Stimulated activated naive B cell treated with anti-CD40 and anti-IgM and Interleukin-4, amounts not matched to agents 10 μg/mL and 1 μg/mL and 100 μg/mL, for 72 hours (primary cell): Measurements from ENCODE around the gene HRAS.
"Not testable (repeated sequence)": the region's sequence is repeated elsewhere in the genome, so short reads cannot be mapped to it uniquely, and the experiment has no call there.

Experiments used
- ATAC-seq, 2 donors: fragments of 150-1000 bp; cut with Tn5 transposase; replicated peaks; 2 replicates each; pipeline ENCODE4 v1.10.0; 2021; ENCODE audit warnings: moderate library complexity in 1 of 2
- DNase-seq: peaks from one replicate; pipeline ENCODE4 v3.0.0; 2021
- H3K27ac Mint-ChIP-seq: one replicate; pipeline ENCODE4 v1.8.0; 2022; ENCODE audit warnings: mild to moderate bottlenecking, mixed read lengths
- H3K27me3 Mint-ChIP-seq, 2 donors: one replicate each; pipeline ENCODE4 v1.8.0; 2022; ENCODE audit warnings: mixed read lengths in 2 of 2
- H3K36me3 Mint-ChIP-seq, 2 donors: one replicate each; pipeline ENCODE4 v1.8.0; 2022; ENCODE audit warnings: mixed read lengths in 2 of 2, mild to moderate bottlenecking in 1 of 2
- H3K4me1 Mint-ChIP-seq, 2 donors: one replicate each; pipeline ENCODE4 v1.8.0; 2022; ENCODE audit warnings: mixed read lengths in 2 of 2, mild to moderate bottlenecking in 1 of 2
- H3K4me3 Mint-ChIP-seq, 2 donors: one replicate each; pipeline ENCODE4 v1.8.0; 2022; ENCODE audit warnings: mild to moderate bottlenecking in 2 of 2, mixed read lengths in 2 of 2, moderate library complexity in 1 of 2
- H3K9me3 Mint-ChIP-seq, 2 donors: one replicate each; pipeline ENCODE4 v1.8.0; 2022; ENCODE audit warnings: mixed read lengths in 2 of 2, mild to moderate bottlenecking in 1 of 2

The HRAS gene

DNA sequence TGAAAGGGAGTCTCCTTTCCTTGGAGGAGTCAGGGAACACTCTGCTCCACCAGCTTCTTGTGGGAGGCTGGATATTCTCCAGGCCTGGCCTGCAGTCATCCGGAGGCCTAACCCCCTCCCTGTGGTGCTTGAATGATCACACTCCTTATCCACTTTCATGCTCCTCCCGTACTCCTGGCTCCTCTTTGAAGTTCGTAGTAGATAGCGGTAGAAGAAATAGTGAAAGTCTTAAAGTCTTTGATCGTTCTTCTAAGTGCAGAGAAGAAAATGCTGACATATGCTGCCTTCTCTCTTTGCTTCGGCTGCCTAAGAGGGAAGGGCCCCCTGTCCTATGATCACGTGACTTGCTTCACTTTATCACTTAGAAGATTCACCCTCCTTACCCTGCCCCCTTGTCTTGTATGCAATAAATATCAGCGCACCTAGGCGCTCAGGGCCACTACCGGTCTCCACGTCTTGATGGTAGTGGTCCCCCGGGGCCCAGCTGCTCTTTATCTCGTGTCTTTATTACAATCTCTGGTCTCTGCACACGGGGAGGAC is 38.7 kb upstream of the HRAS start:
- Mint-ChIP-seq H3K4me1 (peaks cover 17 to 33% of the 10 kb centered on the region in 2 donors), H3K27me3 (peaks cover 12 to 14% of the 10 kb centered on the region in 2 donors)
- not testable (repeated sequence) for H3K27ac Mint-ChIP-seq, H3K9me3 Mint-ChIP-seq, H3K36me3 Mint-ChIP-seq, H3K4me3 Mint-ChIP-seq, ATAC-seq, DNase-seq

DNA sequence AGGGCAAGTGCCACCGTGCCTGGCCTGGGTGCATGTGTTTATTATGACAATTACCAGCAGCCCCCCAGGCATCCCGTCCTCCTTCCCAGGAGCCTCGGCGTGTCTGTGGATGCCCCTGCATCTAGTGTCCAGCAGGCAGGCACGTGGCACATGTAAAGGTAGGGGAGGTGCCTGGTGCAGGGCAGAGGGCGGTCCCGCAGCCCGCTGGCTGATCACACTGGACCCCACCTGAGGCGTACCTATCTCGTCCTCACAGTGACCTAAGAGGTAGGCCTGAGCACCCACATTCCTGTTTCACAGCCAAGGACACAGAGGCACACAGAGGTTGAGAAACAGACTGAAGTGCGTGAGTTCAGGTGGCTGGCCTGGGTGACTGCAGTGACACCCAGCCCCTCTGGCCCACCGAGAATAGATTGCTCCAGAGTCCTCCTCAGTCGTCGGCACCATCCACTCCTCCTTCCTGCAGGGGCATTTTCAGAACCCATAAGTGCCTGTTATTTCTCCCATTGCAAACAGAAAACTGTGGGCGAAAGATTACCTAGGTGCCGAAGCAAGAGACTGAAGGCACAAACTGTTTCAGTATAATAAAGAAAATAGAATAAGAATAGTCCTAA is 37.9 kb upstream of the HRAS start:
- no peak for DNase-seq
- ATAC-seq: no peak
- no peak overlapping the region for H3K4me3 Mint-ChIP-seq
- H3K27ac Mint-ChIP-seq: no peak overlapping the region
- H3K27me3 Mint-ChIP-seq: peaks cover 12 to 14% of the 10 kb centered on the region in 2 donors
- peaks cover 12 to 26% of the 10 kb centered on the region in 2 donors for H3K4me1 Mint-ChIP-seq
- no peaks in the 10 kb centered on the region for H3K9me3 Mint-ChIP-seq
- no peaks in the 10 kb centered on the region for H3K36me3 Mint-ChIP-seq

DNA sequence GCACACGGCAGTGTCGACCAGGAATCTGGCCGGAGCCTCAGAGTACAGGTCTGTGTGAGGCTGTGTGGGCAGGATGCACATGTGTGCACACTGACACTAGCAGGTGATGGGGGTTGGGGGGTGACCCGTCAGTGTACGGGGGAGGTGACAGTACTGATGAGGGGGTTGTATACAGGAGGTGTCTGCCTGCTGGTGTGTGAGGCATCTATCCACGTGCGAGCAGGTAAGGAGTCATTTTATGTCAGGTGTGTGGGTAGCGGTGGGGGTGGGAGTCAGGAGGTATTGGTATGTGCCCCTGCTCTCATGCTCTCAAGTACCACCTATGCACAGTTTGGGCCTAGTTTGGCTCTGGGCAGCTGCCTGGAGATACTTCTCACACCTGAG is 36.4 kb upstream of the HRAS start:
- Mint-ChIP-seq H3K36me3 (no peaks in the 10 kb centered on the region), H3K27ac (no peak overlapping the region), H3K27me3 (peaks cover 12 to 14% of the 10 kb centered on the region in 2 donors), H3K4me1 (peaks cover 5 to 15% of the 10 kb centered on the region in 2 donors), H3K9me3 (no peaks in the 10 kb centered on the region), H3K4me3 (no peak overlapping the region)
- ATAC-seq (no peak), DNase-seq (no peak)

DNA sequence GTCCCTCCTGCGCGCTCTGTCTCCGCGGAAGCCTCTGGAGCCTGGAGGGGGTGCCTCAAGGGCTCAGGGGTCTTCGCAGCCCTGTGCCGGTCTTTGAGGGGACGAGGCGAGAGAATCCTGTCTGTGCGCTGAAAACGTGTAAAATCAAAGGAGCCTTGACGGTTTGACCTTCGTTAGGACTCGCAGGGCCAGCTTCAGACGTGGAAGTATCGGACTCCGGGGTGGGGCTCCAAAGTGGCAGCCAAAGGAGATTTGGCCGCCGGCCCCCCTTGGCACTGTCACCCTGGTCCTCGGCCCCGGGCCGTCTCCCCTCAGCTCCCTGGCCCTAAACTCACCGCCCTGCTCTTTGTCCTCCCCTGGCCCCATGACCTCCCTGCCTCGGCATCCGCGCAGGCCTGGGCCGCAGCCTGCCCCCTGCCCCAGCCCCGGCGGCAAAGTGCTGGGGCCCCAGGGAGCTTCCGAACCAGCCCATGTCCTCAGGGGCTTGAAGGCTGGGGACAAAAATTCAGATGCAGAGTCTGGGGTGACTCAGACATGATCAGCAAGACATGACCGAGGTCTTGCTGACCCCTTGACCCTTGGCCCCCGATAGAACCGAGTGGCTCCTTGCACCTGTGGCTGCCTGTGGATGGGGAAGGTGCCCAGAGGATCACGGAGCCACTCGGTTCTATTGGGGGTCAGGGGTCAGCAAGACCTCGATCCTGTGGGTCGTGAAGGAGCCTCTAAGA is 33.9 kb upstream of the HRAS start:
- Mint-ChIP-seq H3K27ac (peak overlapping the region; percentile 14), H3K27me3 (peaks cover 2 to 3% of the 10 kb centered on the region in 2 donors), H3K4me1 (peaks cover 0 to 6% of the 10 kb centered on the region in 2 donors), H3K36me3 (peaks cover 1 to 2% of the 10 kb centered on the region in 2 donors), H3K4me3 (peak overlapping the region; percentile 77 to 89), H3K9me3 (no peaks in the 10 kb centered on the region)
- ATAC-seq (no peak), DNase-seq (no peak)

DNA sequence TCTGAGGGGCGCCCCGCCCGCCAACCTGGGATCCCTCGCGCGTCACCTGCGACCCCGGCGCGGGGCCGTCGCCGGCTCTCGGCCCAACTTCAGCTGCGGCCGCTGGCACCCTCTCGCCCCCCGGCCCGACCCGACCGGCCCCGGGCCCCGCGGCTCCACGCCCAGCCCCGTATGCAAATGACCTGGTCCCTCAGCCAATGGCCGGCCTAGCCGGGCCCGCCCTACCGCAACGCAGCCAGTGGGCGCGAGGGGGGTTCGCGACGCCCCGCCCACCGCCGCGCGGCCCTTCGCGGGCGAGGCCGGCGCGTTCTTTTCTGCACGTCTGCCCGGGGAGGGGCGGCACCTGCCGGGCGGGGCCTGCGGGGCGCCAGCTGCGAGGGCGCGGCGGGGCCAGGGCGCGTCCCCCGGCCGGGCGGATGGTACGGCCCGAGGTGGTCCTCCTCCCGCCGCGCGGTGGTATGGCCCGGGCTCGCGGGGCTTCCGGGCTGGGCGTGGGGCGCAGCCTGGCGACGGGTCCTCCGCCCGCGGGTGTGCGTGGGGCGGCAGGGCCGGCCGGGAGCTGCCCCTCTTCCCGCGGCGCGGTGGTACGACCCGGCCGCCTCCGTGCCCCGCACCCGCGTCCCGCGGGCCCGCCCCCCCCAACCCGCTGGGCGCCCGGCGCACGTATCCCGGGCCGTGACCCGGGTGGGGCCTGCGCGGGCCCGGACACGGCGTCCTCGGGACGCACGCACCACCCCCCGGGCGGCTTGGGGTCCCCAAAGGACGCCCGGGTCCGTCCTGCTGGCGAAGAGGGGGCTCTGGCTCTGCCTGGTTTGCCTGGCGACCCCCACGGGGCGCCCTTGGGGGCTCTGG is 33.2 kb upstream of the HRAS start:
- peak; percentile 94 to 97 for ATAC-seq
- H3K4me3 Mint-ChIP-seq: peak overlapping the region; percentile 77 to 89
- no peak overlapping the region for H3K27ac Mint-ChIP-seq
- no peaks in the 10 kb centered on the region for H3K27me3 Mint-ChIP-seq
- peak; percentile 90 for DNase-seq
- H3K4me1 Mint-ChIP-seq: peaks cover 2 to 6% of the 10 kb centered on the region in 2 donors
- no peaks in the 10 kb centered on the region for H3K9me3 Mint-ChIP-seq
- peaks cover 6 to 7% of the 10 kb centered on the region in 2 donors for H3K36me3 Mint-ChIP-seq

DNA sequence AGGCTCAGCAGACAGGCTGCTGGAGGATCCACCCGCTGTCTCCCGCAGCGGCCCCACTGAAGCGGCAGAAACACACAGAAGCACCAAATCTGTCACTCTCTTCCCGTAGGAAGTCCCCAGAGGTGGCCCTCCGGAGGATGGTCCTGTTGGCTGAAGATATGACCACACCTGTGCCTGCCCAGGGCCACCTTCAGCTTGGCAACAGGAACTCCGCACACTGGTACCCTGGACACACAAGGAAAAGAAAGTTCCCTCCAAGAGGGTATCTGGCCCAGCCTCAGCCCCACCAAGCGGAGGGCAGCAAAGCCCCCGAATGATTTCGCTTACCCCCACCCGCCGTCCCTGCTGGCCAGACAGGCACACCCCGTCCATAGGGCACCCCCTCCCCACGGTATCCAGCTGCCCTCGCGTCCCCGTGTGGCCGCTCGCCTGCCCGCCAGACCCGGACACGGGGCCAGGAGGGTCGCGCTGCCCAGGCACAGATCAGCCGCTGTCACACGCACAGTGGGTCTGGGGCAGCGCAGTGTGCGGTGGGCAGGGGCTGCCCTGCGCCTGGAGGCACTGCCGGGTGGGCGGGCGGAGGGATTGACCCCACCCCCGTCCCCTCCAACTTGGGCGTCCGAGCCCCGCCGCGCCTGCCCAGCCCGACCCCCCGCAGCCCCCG is 32.4 kb upstream of the HRAS start:
- H3K4me1 Mint-ChIP-seq: peaks cover 4 to 6% of the 10 kb centered on the region in 2 donors
- H3K4me3 Mint-ChIP-seq: peak overlapping the region; percentile 64 to 65
- H3K9me3 Mint-ChIP-seq: no peaks in the 10 kb centered on the region
- no peak overlapping the region for H3K27ac Mint-ChIP-seq
- no peak for DNase-seq
- no peaks in the 10 kb centered on the region for H3K27me3 Mint-ChIP-seq
- H3K36me3 Mint-ChIP-seq: peaks cover 8% of the 10 kb centered on the region in 2 donors
- ATAC-seq: peak in 1 of 2 donors; percentile 1

DNA sequence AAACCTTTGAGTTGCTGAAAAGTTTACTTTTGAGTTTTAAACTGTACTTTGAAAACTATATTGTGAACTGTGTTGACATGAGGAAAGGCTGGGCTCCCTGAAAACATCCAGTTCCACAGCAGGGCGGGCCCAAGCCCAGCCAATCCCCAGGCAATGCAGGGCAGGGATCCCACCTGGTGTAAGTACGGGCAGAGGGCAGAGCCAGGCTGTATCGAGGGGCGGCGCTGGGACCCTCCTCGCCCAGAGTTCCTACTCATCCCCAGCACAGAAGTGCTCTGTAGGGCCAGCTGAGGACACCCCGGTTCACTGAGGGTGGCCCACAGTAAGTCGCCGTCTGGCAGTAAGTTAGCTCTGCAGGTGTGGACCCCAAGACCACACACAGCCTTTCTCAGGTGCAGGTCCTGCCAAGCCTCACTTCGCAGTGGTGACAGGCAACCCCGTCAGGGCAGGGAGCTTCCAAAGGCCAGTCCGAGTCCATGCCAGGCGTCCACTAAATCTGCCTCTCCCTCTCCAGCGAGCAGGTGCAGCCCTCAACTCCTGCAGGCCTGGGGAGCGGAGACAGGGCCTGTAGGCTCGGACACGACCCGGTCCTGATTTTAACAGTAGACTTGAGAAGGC is 31.7 kb upstream of the HRAS start:
- Mint-ChIP-seq H3K4me1 (peaks cover 4 to 6% of the 10 kb centered on the region in 2 donors), H3K9me3 (no peaks in the 10 kb centered on the region), H3K4me3 (peak overlapping the region; percentile 64 to 65), H3K27me3 (no peaks in the 10 kb centered on the region), H3K36me3 (peaks cover 8% of the 10 kb centered on the region in 2 donors), H3K27ac (no peak overlapping the region)
- no peak for DNase-seq
- no peak for ATAC-seq

DNA sequence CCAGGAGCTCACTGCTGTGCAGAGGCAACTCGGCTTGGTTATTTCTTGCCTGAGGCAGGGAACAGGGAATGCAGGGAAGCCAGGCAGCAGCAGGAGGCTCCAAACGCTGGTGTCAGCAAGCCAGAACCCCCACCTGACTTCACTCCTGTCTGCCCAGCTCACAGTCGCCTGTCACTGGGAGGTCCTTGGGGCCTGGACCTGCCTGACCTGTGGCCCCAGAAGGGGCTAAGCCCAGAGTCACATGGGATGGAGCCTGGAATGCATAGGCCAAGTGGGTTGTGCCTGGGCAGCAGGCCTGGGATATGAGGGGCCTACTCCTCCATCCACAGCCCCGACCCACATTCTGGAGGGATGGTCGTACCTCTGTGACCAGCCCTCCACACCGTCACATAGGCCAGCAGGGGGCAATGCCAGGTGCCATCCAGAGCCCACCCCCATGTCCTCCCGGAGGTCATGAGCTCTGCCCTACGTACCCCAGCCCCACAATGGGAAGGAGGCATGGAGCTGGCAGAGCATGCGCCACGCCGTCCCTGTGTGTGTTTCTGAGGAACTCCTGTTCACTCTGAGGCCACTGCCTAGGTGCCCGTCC is 30.6 kb upstream of the HRAS start:
- H3K9me3 Mint-ChIP-seq: no peaks in the 10 kb centered on the region

DNA sequence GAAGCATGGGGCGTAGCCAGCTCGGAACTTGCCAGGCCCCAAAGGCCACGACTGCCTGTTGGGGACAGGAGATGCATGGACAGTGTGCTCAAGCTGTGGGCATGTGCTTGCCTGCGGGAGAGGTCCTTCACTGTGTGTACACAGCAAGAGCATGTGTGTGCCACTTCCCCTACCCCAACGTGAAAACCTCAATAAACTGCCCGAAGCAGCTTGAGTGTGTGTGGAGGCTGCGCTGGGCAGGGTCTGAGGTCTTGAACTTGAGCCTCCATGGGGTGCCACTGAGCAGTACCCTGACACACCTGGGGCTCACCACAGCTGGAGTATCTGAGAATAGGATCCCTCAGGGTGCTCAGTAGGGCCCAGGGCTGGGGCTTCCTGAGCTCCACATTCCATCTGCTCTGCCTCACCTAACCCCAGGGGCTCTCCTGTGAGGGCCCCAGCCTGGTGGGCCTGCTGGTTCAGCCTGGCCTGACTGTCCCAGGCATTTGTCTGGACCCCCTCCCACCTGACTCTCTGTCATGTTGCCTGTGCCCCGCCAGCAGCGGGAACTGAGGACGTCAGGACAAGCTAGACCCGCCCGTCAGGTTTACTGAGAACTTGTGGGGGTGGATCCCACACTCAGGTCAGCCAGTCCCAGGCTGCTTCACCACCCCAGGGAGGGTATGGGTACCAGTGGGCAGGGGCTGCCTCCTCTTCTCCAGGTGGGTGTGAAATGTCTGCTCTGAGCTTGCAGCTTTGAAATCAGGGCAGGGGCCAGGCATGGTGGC is 28.6 kb upstream of the HRAS start:
- Mint-ChIP-seq H3K4me1 (peaks cover 16 to 17% of the 10 kb centered on the region in 2 donors), H3K4me3 (no peak overlapping the region), H3K9me3 (no peaks in the 10 kb centered on the region), H3K36me3 (peaks cover 8% of the 10 kb centered on the region in 2 donors), H3K27me3 (no peaks in the 10 kb centered on the region), H3K27ac (no peak overlapping the region)
- DNase-seq (no peak), ATAC-seq (no peak)

More for the DNA sequence above, 30.6 kb upstream of the HRAS start:
- DNase-seq (no peak), ATAC-seq (no peak)
- Mint-ChIP-seq H3K27me3 (no peaks in the 10 kb centered on the region), H3K4me1 (peaks cover 8 to 13% of the 10 kb centered on the region in 2 donors), H3K27ac (no peak overlapping the region), H3K4me3 (no peak overlapping the region), H3K36me3 (peaks cover 8% of the 10 kb centered on the region in 2 donors)

DNA sequence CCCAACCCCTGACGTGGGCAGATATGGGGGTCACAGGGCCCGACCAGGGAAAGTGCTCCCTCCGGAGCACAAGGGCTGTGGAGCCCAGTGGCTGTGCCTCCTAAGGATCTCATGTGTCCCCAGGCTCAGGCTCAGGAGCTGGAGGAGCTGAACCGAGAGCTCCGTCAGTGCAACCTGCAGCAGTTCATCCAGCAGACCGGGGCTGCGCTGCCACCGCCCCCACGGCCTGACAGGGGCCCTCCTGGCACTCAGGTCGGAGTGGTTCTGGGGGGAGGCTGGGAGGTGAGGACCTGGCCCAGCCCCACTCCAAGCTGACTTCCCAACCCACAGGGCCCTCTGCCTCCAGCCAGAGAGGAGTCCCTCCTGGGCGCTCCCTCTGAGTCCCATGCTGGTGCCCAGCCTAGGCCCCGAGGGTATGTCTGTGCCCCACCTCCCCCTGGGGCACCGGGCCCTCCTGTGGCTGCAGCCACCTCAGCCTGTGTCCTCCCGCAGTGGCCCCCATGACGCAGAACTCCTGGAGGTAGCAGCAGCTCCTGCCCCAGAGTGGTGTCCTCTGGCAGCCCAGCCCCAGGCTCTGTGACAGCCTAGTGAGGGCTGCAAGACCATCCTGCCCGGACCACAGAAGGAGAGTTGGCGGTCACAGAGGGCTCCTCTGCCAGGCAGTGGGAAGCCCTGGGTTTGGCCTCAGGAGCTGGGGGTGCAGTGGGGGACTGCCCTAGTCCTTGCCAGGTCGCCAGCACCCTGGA is 27.9 kb upstream of the HRAS start:
- Mint-ChIP-seq H3K9me3 (no peaks in the 10 kb centered on the region), H3K27me3 (no peaks in the 10 kb centered on the region), H3K27ac (no peak overlapping the region), H3K4me1 (peaks cover 16% of the 10 kb centered on the region in 2 donors), H3K36me3 (peaks cover 8% of the 10 kb centered on the region in 2 donors), H3K4me3 (no peak overlapping the region)
- no peak for ATAC-seq
- DNase-seq: no peak

DNA sequence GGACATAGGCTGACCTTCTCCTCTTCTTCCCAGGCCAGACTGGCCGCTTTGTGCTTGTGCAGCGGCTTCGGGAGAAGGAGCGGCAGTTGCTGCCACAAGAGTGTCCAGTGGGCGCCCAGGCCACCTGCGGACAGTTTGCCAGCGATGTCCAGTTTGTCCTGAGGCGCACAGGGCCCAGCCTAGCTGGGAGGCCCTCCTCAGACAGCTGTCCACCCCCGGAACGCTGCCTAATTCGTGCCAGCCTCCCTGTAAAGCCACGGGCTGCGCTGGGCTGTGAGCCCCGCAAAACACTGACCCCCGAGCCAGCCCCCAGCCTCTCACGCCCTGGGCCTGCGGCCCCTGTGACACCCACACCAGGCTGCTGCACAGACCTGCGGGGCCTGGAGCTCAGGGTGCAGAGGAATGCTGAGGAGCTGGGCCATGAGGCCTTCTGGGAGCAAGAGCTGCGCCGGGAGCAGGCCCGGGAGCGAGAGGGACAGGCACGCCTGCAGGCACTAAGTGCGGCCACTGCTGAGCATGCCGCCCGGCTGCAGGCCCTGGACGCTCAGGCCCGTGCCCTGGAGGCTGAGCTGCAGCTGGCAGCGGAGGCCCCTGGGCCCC is 26.8 kb upstream of the HRAS start:
- H3K9me3 Mint-ChIP-seq: no peaks in the 10 kb centered on the region
- peaks cover 16% of the 10 kb centered on the region in 2 donors for H3K4me1 Mint-ChIP-seq
- H3K27me3 Mint-ChIP-seq: peaks cover 0 to 3% of the 10 kb centered on the region in 2 donors
- peak overlapping the region in 1 of 2 donors; percentile 92 for H3K4me3 Mint-ChIP-seq
- no peak for ATAC-seq
- H3K27ac Mint-ChIP-seq: no peak overlapping the region
- peaks cover 8% of the 10 kb centered on the region in 2 donors for H3K36me3 Mint-ChIP-seq
- no peak for DNase-seq
